Endothelial cell of umbilical vein (primary cell): ENCODE data around the gene ZBTB7B. TPM values are rescaled to one million over a fixed set of nuclear protein-coding genes. Genes with fewer than 3 reads are reported as not detected.

ENCODE experiments used
- BruUV-seq: library from RNA; stranded (reverse); fragments of 400-500 nt; replicated peaks from 2 replicates; lab custom pipeline; 2021; lab: Mats Ljungman, UMichigan
- CTCF ChIA-PET: fragments of 300-600, 350-600 bp; sonication (Branson Sonifier 250); formaldehyde crosslinking; loops from one replicate; lab custom pipeline; 2021; ENCODE audit warnings: antibody characterized with exemption, inconsistent platforms; lab: Charles Lee
- POLR2A ChIA-PET: fragments of 300-600, 350-600 bp; sonication (Branson Sonifier 250); formaldehyde crosslinking; loops from one replicate; lab custom pipeline; 2021; ENCODE audit warnings: antibody characterized with exemption, inconsistent platforms; lab: Charles Lee
- DNase-seq: peaks from one replicate; pipeline ENCODE4 v3.0.0-alpha.2; 2011; ENCODE audit warnings: low read depth, low spot score
- FAIRE-seq: peaks from 2 replicates; lab custom pipeline; 2011; peaks lifted over from hg19 to GRCh38; lab: Jason Lieb, UNC
- H2AFZ ChIP-seq: 2 replicates; pipeline ENCODE4 v1.6.0; 2012; ENCODE audit warnings: low read depth, low read length, control low read depth, inconsistent platforms
- H3K27ac ChIP-seq: 2 replicates; pipeline ENCODE4 v1.5.1; 2011; ENCODE audit warnings: low read depth, mild to moderate bottlenecking, control low read depth, low read length, moderate library complexity; ENCODE audit not compliant: insufficient read depth
- H3K27me3 ChIP-seq, 2 experiments: 2 replicates each; pipeline versions ENCODE4 v1.6.0 to v1.6.1; 2011; ENCODE audit warnings: low read length in 2 of 2, mixed read lengths in 1 of 2; ENCODE audit not compliant: control insufficient read depth in 2 of 2, insufficient read depth in 2 of 2
- H3K36me3 ChIP-seq, 2 experiments: 2 replicates in 1 of 2; 3 replicates in 1 of 2; pipeline ENCODE4 v1.5.1; 2011; ENCODE audit warnings: low read length in 2 of 2, mild to moderate bottlenecking in 1 of 2, moderate library complexity in 1 of 2; ENCODE audit not compliant: control insufficient read depth in 2 of 2, insufficient read depth in 2 of 2; ENCODE audit errors: extremely low read depth in 1 of 2
- H3K4me1 ChIP-seq: 3 replicates; pipeline ENCODE4 v1.5.1; 2011; ENCODE audit warnings: mild to moderate bottlenecking, low read length; ENCODE audit not compliant: control insufficient read depth, insufficient read depth; ENCODE audit errors: extremely low read depth
- H3K4me2 ChIP-seq: 2 replicates; pipeline ENCODE4 v1.6.1; 2011; ENCODE audit warnings: low read length, control low read depth, mixed read lengths; ENCODE audit not compliant: insufficient read depth
- H3K4me3 ChIP-seq, 3 experiments: fragments of 200-600 bp in 1 of 3; sonication (generic), shearing (Covaris generic) in 1 of 3; replicated peaks in 1 of 3; 2 replicates each; pipeline ENCODE4 v1.5.1; 2011 to 2016; ENCODE audit warnings: control low read depth in 3 of 3, low read length in 3 of 3, mild to moderate bottlenecking in 2 of 3, inconsistent platforms in 1 of 3, low read depth in 1 of 3, moderate library complexity in 1 of 3; ENCODE audit not compliant: insufficient read depth in 1 of 3
- H3K79me2 ChIP-seq: 2 replicates; pipeline ENCODE4 v1.6.0; 2012; ENCODE audit warnings: low read length, inconsistent platforms; ENCODE audit not compliant: control insufficient read depth, insufficient read depth
- H3K9ac ChIP-seq: replicated peaks from 2 replicates; pipeline ENCODE3; 2011; ENCODE audit warnings: low read length, control low read depth; ENCODE audit not compliant: insufficient read depth; ENCODE audit errors: extremely low read depth
- H3K9me1 ChIP-seq: replicated peaks from 3 replicates; pipeline ENCODE4 v1.6.0; 2011; ENCODE audit warnings: mild to moderate bottlenecking, low read length; ENCODE audit not compliant: control insufficient read depth, insufficient read depth; ENCODE audit errors: extremely low read depth
- H3K9me3 ChIP-seq: replicated peaks from 2 replicates; pipeline ENCODE4 v1.5.1; 2012; ENCODE audit warnings: low read length, inconsistent platforms; ENCODE audit not compliant: control insufficient read depth, insufficient read depth
- H4K20me1 ChIP-seq: replicated peaks from 2 replicates; pipeline ENCODE3; 2011; ENCODE audit warnings: mild to moderate bottlenecking, low read length; ENCODE audit not compliant: control insufficient read depth, insufficient read depth; ENCODE audit errors: extremely low read depth
- EZH2 ChIP-seq: IDR thresholded peaks from 2 replicates; pipeline ENCODE4 v1.6.1; 2012; ENCODE audit warnings: borderline replicate concordance, low read depth, mild to moderate bottlenecking, moderate library complexity, low read length, inconsistent platforms; ENCODE audit not compliant: severe bottlenecking
- FOS ChIP-seq: IDR thresholded peaks from 2 replicates; pipeline ENCODE4 v1.6.1; 2011; ENCODE audit warnings: mild to moderate bottlenecking, low read length, moderate library complexity, borderline replicate concordance; ENCODE audit not compliant: insufficient read depth
- GATA2 ChIP-seq: IDR thresholded peaks from 2 replicates; pipeline ENCODE4 v1.7.0; 2011; ENCODE audit warnings: low read depth, mild to moderate bottlenecking, moderate library complexity, mixed read lengths, low read length; ENCODE audit not compliant: insufficient read length, insufficient read depth
- JUN ChIP-seq: IDR thresholded peaks from 2 replicates; pipeline ENCODE4 v1.6.1; 2011; ENCODE audit warnings: borderline replicate concordance, low read depth; ENCODE audit not compliant: insufficient read length, insufficient read depth
- MYC ChIP-seq: IDR thresholded peaks from one replicate; pipeline ENCODE4 v1.6.1; 2011; ENCODE audit warnings: mild to moderate bottlenecking, low read depth, low read length
- POLR2A ChIP-seq: IDR thresholded peaks from 2 replicates; pipeline ENCODE4 v1.6.1; 2012; ENCODE audit warnings: low read depth, mild to moderate bottlenecking, control low read depth, low read length
- POLR2AphosphoS5 ChIP-seq: IDR thresholded peaks from 2 replicates; pipeline ENCODE4 v1.6.1; 2012; ENCODE audit warnings: low read depth, mild to moderate bottlenecking, control low read depth, low read length, moderate library complexity; ENCODE audit not compliant: insufficient read depth
- dilution Hi-C: fragments of 300-500 bp; cut with MboI; formaldehyde crosslinking; loops from one replicate; pipeline ENCODE4 v1.15.0; 2019; ENCODE audit warnings: low sequenced_read_pairs; ENCODE audit not compliant: extremely low pct_ligation_motif_present
- intact Hi-C: fragments of 100-400 bp; cut with micrococcal nuclease; formaldehyde crosslinking; loops from one replicate; pipeline ENCODE4 v1.10.0; 2022
- polyA plus RNA-seq, 4 experiments: library from polyadenylated mRNA; depleted of rRNA in 3 of 4; stranded (reverse) in 3 of 4; unstranded in 1 of 4; fragments of >200 nt; gene quantifications; 2 replicates each; pipeline versions ENCODE4 v1.2.1 to v1.2.3, GENCODE V29; 2011 to 2012; ENCODE audit warnings: missing spikeins in 1 of 4
- total RNA-seq: library from RNA; stranded (reverse); gene quantifications from 2 replicates; pipeline ENCODE4 v1.2.3, GENCODE V29; 2021
- TF ChIP-seq, protein P1 (sequence below), 2 donors: IDR thresholded peaks; 1 replicate in 1 of 2; 2 replicates in 1 of 2; pipeline ENCODE4 v1.5.1; 2011; ENCODE audit warnings: low read length in 2 of 2, mild to moderate bottlenecking in 2 of 2, moderate library complexity in 2 of 2, control low read depth in 1 of 2, inconsistent platforms in 1 of 2, low read depth in 1 of 2; ENCODE audit not compliant: insufficient read depth in 1 of 2; ENCODE audit errors: extremely low read depth in 1 of 2
- TF ChIP-seq, protein P2 (sequence below): IDR thresholded peaks from 2 replicates; pipeline ENCODE4 v1.6.1; 2011; ENCODE audit not compliant: insufficient read depth, insufficient read length

ZBTB7B gene
- total and polyA plus RNA-seq, 2 donors (not counting 3 experiments of a cell fraction or from before 2014, with no cell fraction given), result 20.0 to 26.2 TPM

DNA sequence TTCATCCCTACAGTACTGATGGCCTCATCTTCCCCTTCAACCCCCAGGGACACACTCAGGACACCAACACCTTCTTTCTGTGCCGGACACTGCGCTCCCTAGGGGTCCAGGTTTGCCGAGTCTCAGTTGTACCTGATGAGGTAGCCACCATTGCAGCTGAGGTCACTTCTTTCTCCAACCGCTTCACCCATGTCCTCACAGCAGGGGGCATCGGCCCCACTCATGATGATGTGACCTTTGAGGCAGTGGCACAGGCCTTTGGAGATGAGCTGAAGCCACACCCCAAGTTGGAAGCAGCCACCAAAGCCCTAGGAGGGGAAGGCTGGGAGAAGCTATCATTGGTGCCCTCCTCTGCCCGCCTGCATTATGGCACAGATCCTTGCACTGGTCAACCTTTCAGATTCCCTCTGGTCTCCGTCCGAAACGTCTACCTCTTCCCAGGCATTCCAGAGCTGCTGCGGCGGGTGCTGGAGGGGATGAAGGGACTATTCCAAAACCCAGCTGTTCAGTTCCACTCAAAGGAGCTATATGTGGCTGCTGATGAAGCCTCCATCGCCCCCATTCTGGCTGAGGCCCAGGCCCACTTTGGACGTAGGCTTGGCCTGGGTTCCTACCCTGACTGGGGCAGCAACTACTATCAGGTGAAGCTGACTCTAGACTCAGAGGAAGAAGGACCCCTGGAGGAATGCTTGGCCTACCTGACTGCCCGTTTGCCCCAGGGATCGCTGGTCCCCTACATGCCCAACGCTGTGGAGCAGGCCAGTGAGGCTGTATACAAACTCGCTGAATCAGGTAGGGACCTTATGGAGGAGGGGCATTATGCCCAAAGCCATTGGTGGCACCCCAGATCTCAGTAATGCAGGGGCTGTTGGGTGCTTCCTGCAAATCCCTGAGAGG is 14.3 kb upstream of the ZBTB7B start:
- H3K27ac ChIP-seq, result no peak overlapping the region
- intact Hi-C loops, result no loop called here
- no peaks in the 10 kb centered on the region for H3K9me1 ChIP-seq
- H2AFZ ChIP-seq, result no peak overlapping the region
- CTCF ChIA-PET, result interaction anchor here (1.1 to 2.3 kb wide), 6 partner anchors 10 to 29 kb away, joined by 3 to 10 read pairs (median 5); partner anchors contain the start of genes CKS1B, PYGO2 and SHC1
- H3K4me1 ChIP-seq, result peaks cover 7% of the 10 kb centered on the region
- H3K9ac ChIP-seq, result no peak overlapping the region
- no peaks in the 10 kb centered on the region for H3K9me3 ChIP-seq
- H3K79me2 ChIP-seq, result peaks cover 18% of the 10 kb centered on the region
- POLR2A ChIA-PET, result interaction anchor here (1.0 kb wide), 1 partner anchor 15 kb away, joined by 3 read pairs; no protein-coding TSS in a partner anchor
- no peak for DNase-seq
- no peaks in the 10 kb centered on the region for H4K20me1 ChIP-seq
- no peak overlapping the region for H3K4me3 ChIP-seq
- no TSS peak for BruUV-seq
- H3K27me3 ChIP-seq, result no peaks in the 10 kb centered on the region
- TF ChIP-seq MYC, result no peak
- no peak for TF ChIP-seq FOS
- TF ChIP-seq EZH2, result no peak
- TF ChIP-seq POLR2A, result no peak
- no peak for TF ChIP-seq GATA2
- no peak for TF ChIP-seq JUN
- TF ChIP-seq, protein P1, sequence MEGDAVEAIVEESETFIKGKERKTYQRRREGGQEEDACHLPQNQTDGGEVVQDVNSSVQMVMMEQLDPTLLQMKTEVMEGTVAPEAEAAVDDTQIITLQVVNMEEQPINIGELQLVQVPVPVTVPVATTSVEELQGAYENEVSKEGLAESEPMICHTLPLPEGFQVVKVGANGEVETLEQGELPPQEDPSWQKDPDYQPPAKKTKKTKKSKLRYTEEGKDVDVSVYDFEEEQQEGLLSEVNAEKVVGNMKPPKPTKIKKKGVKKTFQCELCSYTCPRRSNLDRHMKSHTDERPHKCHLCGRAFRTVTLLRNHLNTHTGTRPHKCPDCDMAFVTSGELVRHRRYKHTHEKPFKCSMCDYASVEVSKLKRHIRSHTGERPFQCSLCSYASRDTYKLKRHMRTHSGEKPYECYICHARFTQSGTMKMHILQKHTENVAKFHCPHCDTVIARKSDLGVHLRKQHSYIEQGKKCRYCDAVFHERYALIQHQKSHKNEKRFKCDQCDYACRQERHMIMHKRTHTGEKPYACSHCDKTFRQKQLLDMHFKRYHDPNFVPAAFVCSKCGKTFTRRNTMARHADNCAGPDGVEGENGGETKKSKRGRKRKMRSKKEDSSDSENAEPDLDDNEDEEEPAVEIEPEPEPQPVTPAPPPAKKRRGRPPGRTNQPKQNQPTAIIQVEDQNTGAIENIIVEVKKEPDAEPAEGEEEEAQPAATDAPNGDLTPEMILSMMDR (IDR thresholded peaks at IDR 0.05; ENCODE audit: extremely low read depth in 1 of 2, insufficient read depth in 1 of 2, low read depth in 1 of 2, low read length in 2 of 2), result no peak
- no peak for TF ChIP-seq POLR2AphosphoS5
- TF ChIP-seq, protein P2, sequence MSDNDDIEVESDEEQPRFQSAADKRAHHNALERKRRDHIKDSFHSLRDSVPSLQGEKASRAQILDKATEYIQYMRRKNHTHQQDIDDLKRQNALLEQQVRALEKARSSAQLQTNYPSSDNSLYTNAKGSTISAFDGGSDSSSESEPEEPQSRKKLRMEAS, result no peak
- FAIRE-seq, result no peak
- no peak overlapping the region for H3K4me2 ChIP-seq
- H3K36me3 ChIP-seq, result peaks cover 3 to 24% of the 10 kb centered on the region in 2 experiments
- dilution Hi-C loops, result no loop called here
